ENCODE measurements around the gene CENPW.

DNA sequence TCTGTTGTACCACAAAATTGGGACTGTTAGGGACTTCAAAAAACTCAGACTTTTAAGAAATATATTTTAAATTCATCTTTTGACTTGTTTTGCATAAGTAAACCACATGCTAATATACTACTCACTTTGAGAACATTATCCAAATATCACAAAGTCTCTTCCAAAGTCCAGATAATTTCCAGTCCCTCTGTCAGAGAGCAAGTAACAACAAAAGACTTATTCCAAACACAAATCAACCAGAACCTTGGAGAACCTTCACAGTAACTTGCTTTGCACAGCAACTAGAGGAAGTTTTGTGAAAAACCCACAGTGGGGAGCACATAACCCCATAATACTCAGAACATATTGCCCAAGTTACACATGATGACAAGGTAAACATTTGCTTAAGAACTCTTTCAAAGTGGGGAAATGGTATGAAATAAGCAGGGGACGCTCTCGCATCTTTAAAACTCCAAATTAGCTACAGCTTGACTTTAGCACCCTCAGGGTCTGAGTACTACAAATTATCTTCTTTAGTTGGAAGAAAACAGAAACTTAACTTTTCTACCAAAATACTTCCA, 37.8 kb downstream of the CENPW start:
- TF ChIP-seq CTCF (IDR thresholded peaks at IDR 0.05) (no peak), POLR2A (IDR thresholded peaks at IDR 0.05) (no peak)
